ENCODE data around the gene TBKBP1. TPM values are rescaled to one million over a fixed set of nuclear protein-coding genes. Genes with fewer than 3 reads are reported as not detected.

The TBKBP1 gene
- total RNA-seq, 1 experiment from 2014 or later: 3.3 TPM

- H2AFZ ChIP-seq: no peak overlapping the region
- POLR2A ChIA-PET (ENCODE audit: unreplicated experiment): no interaction called here
- intact Hi-C loops (cut with micrococcal nuclease; ENCODE audit: unreplicated experiment): no loop called here
- DNase-seq: no peak
- H3K4me3 ChIP-seq: no peak overlapping the region
- H3K27ac ChIP-seq: no peak overlapping the region
- H3K36me3 ChIP-seq (ENCODE audit: low read depth): no peaks in the 10 kb centered on the region
- peaks cover 69% of the 10 kb centered on the region for H3K27me3 ChIP-seq (ENCODE audit: insufficient read depth, low read depth)
- no peaks in the 10 kb centered on the region for H3F3A ChIP-seq (ENCODE audit: insufficient read depth, low read depth)
- no peaks in the 10 kb centered on the region for H3K4me1 ChIP-seq (replicated peaks; ENCODE audit: insufficient read depth)
- no peaks in the 10 kb centered on the region for H3K79me2 ChIP-seq (ENCODE audit: low read depth)
- H4K20me1 ChIP-seq (ENCODE audit: insufficient read depth): no peaks in the 10 kb centered on the region; the same call in 1 of the 2 replicates
- no peak overlapping the region for H3K4me2 ChIP-seq
- CTCF ChIA-PET: no interaction called here
- H3K9me3 ChIP-seq (ENCODE audit: insufficient read depth, low read depth): no peaks in the 10 kb centered on the region
- no peak for TF ChIP-seq CTCF (conservative IDR thresholded peaks at IDR 0.05)
- TF ChIP-seq EZH2 (IDR thresholded peaks at IDR 0.05; ENCODE audit: low read depth): no peak
- no TSS peak for BruUV-seq (replicated peaks)
- no peaks in the 10 kb centered on the region for H3K9me2 ChIP-seq (ENCODE audit: insufficient read depth)
These were observed 37.4 kb downstream of the TBKBP1 start for GRCh38 chr17:47731396-47731795.

- Histone ChIP-seq H3K79me2 (ENCODE audit: low read depth) (no peaks in the 10 kb centered on the region), H3F3A (ENCODE audit: insufficient read depth, low read depth) (no peaks in the 10 kb centered on the region), H3K9me3 (ENCODE audit: insufficient read depth, low read depth) (no peaks in the 10 kb centered on the region), H3K4me2 (peak overlapping the region; percentile 72), H3K4me1 (replicated peaks; ENCODE audit: insufficient read depth) (no peaks in the 10 kb centered on the region), H2AFZ (no peak overlapping the region), H3K27ac (no peak overlapping the region), H3K9me2 (ENCODE audit: insufficient read depth) (no peaks in the 10 kb centered on the region), H4K20me1 (ENCODE audit: insufficient read depth) (no peaks in the 10 kb centered on the region; the same call in 1 of the 2 replicates), H3K36me3 (ENCODE audit: low read depth) (no peaks in the 10 kb centered on the region), H3K27me3 (ENCODE audit: insufficient read depth, low read depth) (peaks cover 72% of the 10 kb centered on the region), H3K4me3 (no peak overlapping the region; the same call in 1 of the 2 replicates)
- intact Hi-C loops (cut with micrococcal nuclease; ENCODE audit: unreplicated experiment): no loop called here
- TF ChIP-seq EZH2 (IDR thresholded peaks at IDR 0.05; ENCODE audit: low read depth) (no peak), CTCF (conservative IDR thresholded peaks at IDR 0.05) (no peak)
- BruUV-seq (replicated peaks): no TSS peak
- no peak for DNase-seq
- ChIA-PET POLR2A (ENCODE audit: unreplicated experiment) (interaction anchor here (0.6 to 0.7 kb wide), 2 partner anchors 163 to 225 kb away, joined by 5 to 24 read pairs; partner anchors contain the start of gene PRR15L), CTCF (interaction anchor here (0.6 to 0.7 kb wide), 2 partner anchors 15 to 31 kb away, joined by 3 to 4 read pairs; no protein-coding TSS in a partner anchor)
These were observed 38.6 kb downstream of the TBKBP1 start for GRCh38 chr17:47732399-47733046.

- H3K4me1 ChIP-seq (replicated peaks; ENCODE audit: insufficient read depth): no peaks in the 10 kb centered on the region
- H3K27ac ChIP-seq: no peak within 1 kb of the TSS
- no peaks in the 10 kb centered on the region for H3K9me3 ChIP-seq (ENCODE audit: insufficient read depth, low read depth)
- intact Hi-C loops (cut with micrococcal nuclease; ENCODE audit: unreplicated experiment): no loop called here
- DNase-seq: peak; percentile 41 to 60
- CTCF ChIA-PET: interaction anchor here (0.6 kb wide), 1 partner anchor 15 kb away, joined by 3 read pairs; no protein-coding TSS in a partner anchor
- no peaks in the 10 kb centered on the region for H3K79me2 ChIP-seq (ENCODE audit: low read depth)
- no peaks in the 10 kb centered on the region; the same call in 1 of the 2 replicates for H4K20me1 ChIP-seq (ENCODE audit: insufficient read depth)
- TF ChIP-seq EZH2 (IDR thresholded peaks at IDR 0.05; ENCODE audit: low read depth): no peak
- peak; percentile 45; the same call in 1 of the 2 replicates for TF ChIP-seq CTCF (conservative IDR thresholded peaks at IDR 0.05)
- no peaks in the 10 kb centered on the region for H3K36me3 ChIP-seq (ENCODE audit: low read depth)
- POLR2A ChIA-PET (ENCODE audit: unreplicated experiment): interaction anchor here (0.6 kb wide), 1 partner anchor 162 kb away, joined by 5 read pairs; no protein-coding TSS in a partner anchor
- H3K4me3 ChIP-seq: peak within 1 kb of the TSS; percentile 38; the same call in 1 of the 2 replicates
- H3K4me2 ChIP-seq: peak within 1 kb of the TSS; percentile 72
- peaks cover 72% of the 10 kb centered on the region for H3K27me3 ChIP-seq (ENCODE audit: insufficient read depth, low read depth)
- no TSS peak for BruUV-seq (replicated peaks)
- no peaks in the 10 kb centered on the region for H3K9me2 ChIP-seq (ENCODE audit: insufficient read depth)
- no peak within 1 kb of the TSS for H2AFZ ChIP-seq
- H3F3A ChIP-seq (ENCODE audit: insufficient read depth, low read depth): no peaks in the 10 kb centered on the region
These were observed 39.2 kb downstream of the TBKBP1 start, which contains the start of gene TBX21 for GRCh38 chr17:47733047-47733673. TSS of gene TBX21 (plus strand) at chr17:47733236. CDS start at chr17:47733455, 219 bp downstream.

Data from PC-9 (cell line).